HepG2 (cell line): ENCODE results near the gene TLR5. TPM values are rescaled to one million over a fixed set of nuclear protein-coding genes. Genes with fewer than 3 reads are reported as not detected.

Experiments used
- CBX1 ChIP-seq: IDR thresholded peaks from one replicate; pipeline ENCODE4 v1.6.1; 2016; ENCODE audit warnings: antibody characterized with exemption, low read depth
- CEBPG ChIP-seq: IDR thresholded peaks from 2 replicates; pipeline ENCODE4 v1.6.1; 2016
- MIER3 ChIP-seq: IDR thresholded peaks from 2 replicates; pipeline ENCODE4 v1.6.1; 2016; ENCODE audit warnings: missing compliant biosample characterization, borderline replicate concordance
- MTF1 ChIP-seq: sonication (generic); formaldehyde crosslinking; IDR thresholded peaks from 2 replicates; pipeline ENCODE4 v1.5.0; 2020; ENCODE audit warnings: missing genetic modification reagents
- NAIF1 ChIP-seq: sonication (generic); formaldehyde crosslinking; IDR thresholded peaks from 2 replicates; pipeline ENCODE4 v1.5.0; 2020; ENCODE audit warnings: mild to moderate bottlenecking, missing genetic modification reagents, borderline replicate concordance
- SP1 ChIP-seq, 2 experiments: fragments of 450-650 bp in 1 of 2; sonication (generic) in 1 of 2; formaldehyde crosslinking in 1 of 2; IDR thresholded peaks; 2 replicates each; pipeline versions ENCODE4 v1.4.0 to v1.6.1; 2016 to 2020; ENCODE audit warnings: missing genetic modification reagents in 1 of 2
- SYNCRIP ChIP-seq: fragments of 200-400 bp; formaldehyde crosslinking; IDR thresholded peaks from 2 replicates; pipeline ENCODE4 v1.6.1; 2018; ENCODE audit warnings: mild to moderate bottlenecking, low read depth, low read length; ENCODE audit not compliant: insufficient read depth
- TMF1 ChIP-seq: sonication (generic); formaldehyde crosslinking; IDR thresholded peaks from 2 replicates; pipeline ENCODE4 v1.8.1; 2022; ENCODE audit warnings: low read depth, missing genetic modification reagents
- ZNF276 ChIP-seq: sonication (generic); formaldehyde crosslinking; IDR thresholded peaks from 2 replicates; pipeline ENCODE4 v1.4.0; 2020; ENCODE audit warnings: mild to moderate bottlenecking, low read depth, missing genetic modification reagents
- ZNF446 ChIP-seq: sonication (generic); formaldehyde crosslinking; IDR thresholded peaks from 2 replicates; pipeline ENCODE4 v1.5.0; 2020; ENCODE audit warnings: mild to moderate bottlenecking, missing genetic modification reagents
- ZNF468 ChIP-seq: sonication (generic); formaldehyde crosslinking; IDR thresholded peaks from 2 replicates; pipeline ENCODE4 v1.8.0; 2022; ENCODE audit warnings: mild to moderate bottlenecking, moderate library complexity, missing genetic modification reagents
- ZNF598 ChIP-seq: sonication (generic); formaldehyde crosslinking; IDR thresholded peaks from 2 replicates; pipeline ENCODE4 v1.5.1; 2020; ENCODE audit warnings: mild to moderate bottlenecking, missing genetic modification reagents, borderline replicate concordance
- ZNF678 ChIP-seq: sonication (generic); formaldehyde crosslinking; IDR thresholded peaks from 2 replicates; pipeline ENCODE4 v1.4.0; 2020; ENCODE audit warnings: mild to moderate bottlenecking, missing genetic modification reagents
- polyA plus RNA-seq, 8 experiments: library from polyadenylated mRNA; depleted of rRNA in 3 of 8; stranded (reverse) in 7 of 8; unstranded in 1 of 8; fragments of >200 nt; fragmentation: Illumina TruSeq in 4 of 8; extraction: Trizol in 4 of 8; gene quantifications; 2 replicates each; pipeline versions ENCODE4 v1.2.1 to v1.2.3, GENCODE V29; 2011 to 2016; ENCODE audit warnings: low read depth in 4 of 8, missing spikeins in 1 of 8, mixed read lengths in 1 of 8; ENCODE audit not compliant: insufficient read depth in 1 of 8
- total RNA-seq, 5 experiments: library from RNA; depleted of rRNA; stranded (reverse); fragments of >200 nt; fragmentation: Illumina TruSeq; extraction: Trizol; gene quantifications; 2 replicates each; pipeline ENCODE4 v1.2.3, GENCODE V29; 2016; ENCODE audit warnings: low read depth in 1 of 5
- TF ChIP-seq, protein P1 (sequence below): sonication (generic); formaldehyde crosslinking; IDR thresholded peaks from 2 replicates; pipeline ENCODE4 v1.5.0; 2020; ENCODE audit warnings: mild to moderate bottlenecking, missing genetic modification reagents, borderline replicate concordance
- TF ChIP-seq, protein P2 (sequence below): sonication (generic); formaldehyde crosslinking; IDR thresholded peaks from 2 replicates; pipeline ENCODE4 v1.4.0; 2020; ENCODE audit warnings: missing genetic modification reagents

The TLR5 gene
- total and polyA plus RNA-seq, 2 of the 13 experiments (the other 11 are each of a cell fraction or from before 2014, with no cell fraction given) = not detected

- TF ChIP-seq, protein P1, sequence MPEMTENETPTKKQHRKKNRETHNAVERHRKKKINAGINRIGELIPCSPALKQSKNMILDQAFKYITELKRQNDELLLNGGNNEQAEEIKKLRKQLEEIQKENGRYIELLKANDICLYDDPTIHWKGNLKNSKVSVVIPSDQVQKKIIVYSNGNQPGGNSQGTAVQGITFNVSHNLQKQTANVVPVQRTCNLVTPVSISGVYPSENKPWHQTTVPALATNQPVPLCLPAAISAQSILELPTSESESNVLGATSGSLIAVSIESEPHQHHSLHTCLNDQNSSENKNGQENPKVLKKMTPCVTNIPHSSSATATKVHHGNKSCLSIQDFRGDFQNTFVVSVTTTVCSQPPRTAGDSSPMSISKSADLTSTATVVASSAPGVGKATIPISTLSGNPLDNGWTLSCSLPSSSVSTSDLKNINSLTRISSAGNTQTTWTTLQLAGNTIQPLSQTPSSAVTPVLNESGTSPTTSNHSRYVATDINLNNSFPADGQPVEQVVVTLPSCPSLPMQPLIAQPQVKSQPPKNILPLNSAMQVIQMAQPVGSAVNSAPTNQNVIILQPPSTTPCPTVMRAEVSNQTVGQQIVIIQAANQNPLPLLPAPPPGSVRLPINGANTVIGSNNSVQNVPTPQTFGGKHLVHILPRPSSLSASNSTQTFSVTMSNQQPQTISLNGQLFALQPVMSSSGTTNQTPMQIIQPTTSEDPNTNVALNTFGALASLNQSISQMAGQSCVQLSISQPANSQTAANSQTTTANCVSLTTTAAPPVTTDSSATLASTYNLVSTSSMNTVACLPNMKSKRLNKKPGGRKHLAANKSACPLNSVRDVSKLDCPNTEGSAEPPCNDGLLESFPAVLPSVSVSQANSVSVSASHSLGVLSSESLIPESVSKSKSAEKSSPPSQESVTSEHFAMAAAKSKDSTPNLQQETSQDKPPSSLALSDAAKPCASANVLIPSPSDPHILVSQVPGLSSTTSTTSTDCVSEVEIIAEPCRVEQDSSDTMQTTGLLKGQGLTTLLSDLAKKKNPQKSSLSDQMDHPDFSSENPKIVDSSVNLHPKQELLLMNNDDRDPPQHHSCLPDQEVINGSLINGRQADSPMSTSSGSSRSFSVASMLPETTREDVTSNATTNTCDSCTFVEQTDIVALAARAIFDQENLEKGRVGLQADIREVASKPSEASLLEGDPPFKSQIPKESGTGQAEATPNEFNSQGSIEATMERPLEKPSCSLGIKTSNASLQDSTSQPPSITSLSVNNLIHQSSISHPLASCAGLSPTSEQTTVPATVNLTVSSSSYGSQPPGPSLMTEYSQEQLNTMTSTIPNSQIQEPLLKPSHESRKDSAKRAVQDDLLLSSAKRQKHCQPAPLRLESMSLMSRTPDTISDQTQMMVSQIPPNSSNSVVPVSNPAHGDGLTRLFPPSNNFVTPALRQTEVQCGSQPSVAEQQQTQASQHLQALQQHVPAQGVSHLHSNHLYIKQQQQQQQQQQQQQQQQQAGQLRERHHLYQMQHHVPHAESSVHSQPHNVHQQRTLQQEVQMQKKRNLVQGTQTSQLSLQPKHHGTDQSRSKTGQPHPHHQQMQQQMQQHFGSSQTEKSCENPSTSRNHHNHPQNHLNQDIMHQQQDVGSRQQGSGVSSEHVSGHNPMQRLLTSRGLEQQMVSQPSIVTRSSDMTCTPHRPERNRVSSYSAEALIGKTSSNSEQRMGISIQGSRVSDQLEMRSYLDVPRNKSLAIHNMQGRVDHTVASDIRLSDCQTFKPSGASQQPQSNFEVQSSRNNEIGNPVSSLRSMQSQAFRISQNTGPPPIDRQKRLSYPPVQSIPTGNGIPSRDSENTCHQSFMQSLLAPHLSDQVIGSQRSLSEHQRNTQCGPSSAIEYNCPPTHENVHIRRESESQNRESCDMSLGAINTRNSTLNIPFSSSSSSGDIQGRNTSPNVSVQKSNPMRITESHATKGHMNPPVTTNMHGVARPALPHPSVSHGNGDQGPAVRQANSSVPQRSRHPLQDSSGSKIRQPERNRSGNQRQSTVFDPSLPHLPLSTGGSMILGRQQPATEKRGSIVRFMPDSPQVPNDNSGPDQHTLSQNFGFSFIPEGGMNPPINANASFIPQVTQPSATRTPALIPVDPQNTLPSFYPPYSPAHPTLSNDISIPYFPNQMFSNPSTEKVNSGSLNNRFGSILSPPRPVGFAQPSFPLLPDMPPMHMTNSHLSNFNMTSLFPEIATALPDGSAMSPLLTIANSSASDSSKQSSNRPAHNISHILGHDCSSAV (CRISPR knock-in tag) = no peak
- TF ChIP-seq ZNF276 (no peak), MTF1 (CRISPR knock-in tag) (no peak), SP1 (IDR thresholded peaks at IDR 0.05) (no peak), SP1 (CRISPR knock-in tag; IDR thresholded peaks at IDR 0.05) (no peak), NAIF1 (no peak), CEBPG (CRISPR knock-in tag) (no peak), ZNF468 (no peak), SYNCRIP (no peak), ZNF446 (no peak), CBX1 (no peak), ZNF598 (no peak), MIER3 (CRISPR knock-in tag) (no peak), ZNF678 (CRISPR knock-in tag) (no peak), TMF1 (CRISPR knock-in tag) (no peak)
- TF ChIP-seq, protein P2, sequence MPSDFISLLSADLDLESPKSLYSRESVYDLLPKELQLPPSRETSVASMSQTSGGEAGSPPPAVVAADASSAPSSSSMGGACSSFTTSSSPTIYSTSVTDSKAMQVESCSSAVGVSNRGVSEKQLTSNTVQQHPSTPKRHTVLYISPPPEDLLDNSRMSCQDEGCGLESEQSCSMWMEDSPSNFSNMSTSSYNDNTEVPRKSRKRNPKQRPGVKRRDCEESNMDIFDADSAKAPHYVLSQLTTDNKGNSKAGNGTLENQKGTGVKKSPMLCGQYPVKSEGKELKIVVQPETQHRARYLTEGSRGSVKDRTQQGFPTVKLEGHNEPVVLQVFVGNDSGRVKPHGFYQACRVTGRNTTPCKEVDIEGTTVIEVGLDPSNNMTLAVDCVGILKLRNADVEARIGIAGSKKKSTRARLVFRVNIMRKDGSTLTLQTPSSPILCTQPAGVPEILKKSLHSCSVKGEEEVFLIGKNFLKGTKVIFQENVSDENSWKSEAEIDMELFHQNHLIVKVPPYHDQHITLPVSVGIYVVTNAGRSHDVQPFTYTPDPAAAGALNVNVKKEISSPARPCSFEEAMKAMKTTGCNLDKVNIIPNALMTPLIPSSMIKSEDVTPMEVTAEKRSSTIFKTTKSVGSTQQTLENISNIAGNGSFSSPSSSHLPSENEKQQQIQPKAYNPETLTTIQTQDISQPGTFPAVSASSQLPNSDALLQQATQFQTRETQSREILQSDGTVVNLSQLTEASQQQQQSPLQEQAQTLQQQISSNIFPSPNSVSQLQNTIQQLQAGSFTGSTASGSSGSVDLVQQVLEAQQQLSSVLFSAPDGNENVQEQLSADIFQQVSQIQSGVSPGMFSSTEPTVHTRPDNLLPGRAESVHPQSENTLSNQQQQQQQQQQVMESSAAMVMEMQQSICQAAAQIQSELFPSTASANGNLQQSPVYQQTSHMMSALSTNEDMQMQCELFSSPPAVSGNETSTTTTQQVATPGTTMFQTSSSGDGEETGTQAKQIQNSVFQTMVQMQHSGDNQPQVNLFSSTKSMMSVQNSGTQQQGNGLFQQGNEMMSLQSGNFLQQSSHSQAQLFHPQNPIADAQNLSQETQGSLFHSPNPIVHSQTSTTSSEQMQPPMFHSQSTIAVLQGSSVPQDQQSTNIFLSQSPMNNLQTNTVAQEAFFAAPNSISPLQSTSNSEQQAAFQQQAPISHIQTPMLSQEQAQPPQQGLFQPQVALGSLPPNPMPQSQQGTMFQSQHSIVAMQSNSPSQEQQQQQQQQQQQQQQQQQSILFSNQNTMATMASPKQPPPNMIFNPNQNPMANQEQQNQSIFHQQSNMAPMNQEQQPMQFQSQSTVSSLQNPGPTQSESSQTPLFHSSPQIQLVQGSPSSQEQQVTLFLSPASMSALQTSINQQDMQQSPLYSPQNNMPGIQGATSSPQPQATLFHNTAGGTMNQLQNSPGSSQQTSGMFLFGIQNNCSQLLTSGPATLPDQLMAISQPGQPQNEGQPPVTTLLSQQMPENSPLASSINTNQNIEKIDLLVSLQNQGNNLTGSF (CRISPR knock-in tag) = no peak
Observed at GRCh38 chr1:223059526-223059925, 83.5 kb downstream of the TLR5 start (continued).
